ENCODE data around the gene ZNF385D.

ZNF385D gene

DNA sequence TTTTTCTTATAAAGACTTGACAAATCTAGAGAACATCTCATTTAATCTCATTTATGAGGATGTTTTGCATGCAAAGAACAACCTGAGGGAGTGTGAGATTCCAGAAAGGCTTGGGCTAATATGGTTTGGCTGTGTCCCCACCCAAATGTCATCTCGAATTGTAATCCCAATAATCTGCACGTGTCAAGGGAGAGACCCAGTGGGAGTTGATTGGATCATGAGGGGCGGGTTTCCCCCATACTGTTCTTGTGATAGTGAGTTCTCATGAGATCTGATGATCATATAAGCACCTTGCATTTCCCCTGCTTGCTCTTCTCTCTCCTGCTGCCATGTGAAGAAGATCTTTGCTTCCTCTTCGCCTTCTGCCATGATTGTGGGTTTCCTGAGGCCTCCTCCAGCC lies 103.0 kb downstream of the ZNF385D start:
- H3K9me3 ChIP-seq (ENCODE audit: control insufficient read depth in 2 of 2, low read length in 2 of 2) = no peaks in the 10 kb centered on the region
- H3K27me3 ChIP-seq (ENCODE audit: control insufficient read depth in 1 of 2, insufficient read depth in 2 of 2, low read length in 2 of 2) = no peaks in the 10 kb centered on the region
- no peak overlapping the region for H3K27ac ChIP-seq (ENCODE audit: low read length)
- H3K9ac ChIP-seq (ENCODE audit: low read length in 2 of 2) = no peak overlapping the region
- H3K4me1 ChIP-seq (ENCODE audit: control insufficient read depth, insufficient read depth, low read length) = peaks cover 4% of the 10 kb centered on the region
- no peak overlapping the region for H3K4me3 ChIP-seq (ENCODE audit: low read length in 2 of 2)
- no peaks in the 10 kb centered on the region for H3K36me3 ChIP-seq (ENCODE audit: control insufficient read depth in 2 of 2, insufficient read depth in 2 of 2, low read length in 2 of 2)

- Histone ChIP-seq H3K4me3 (ENCODE audit: low read length in 2 of 2) (peak overlapping the region in 1 of 2 donors; percentile 24), H3K9me3 (ENCODE audit: control insufficient read depth in 2 of 2, low read length in 2 of 2) (no peaks in the 10 kb centered on the region), H3K36me3 (ENCODE audit: control insufficient read depth in 2 of 2, insufficient read depth in 2 of 2, low read length in 2 of 2) (no peaks in the 10 kb centered on the region), H3K9ac (ENCODE audit: low read length in 2 of 2) (no peak overlapping the region), H3K27ac (ENCODE audit: low read length) (peak overlapping the region; percentile 50), H3K4me1 (ENCODE audit: control insufficient read depth, insufficient read depth, low read length) (peaks cover 4% of the 10 kb centered on the region), H3K27me3 (ENCODE audit: control insufficient read depth in 1 of 2, insufficient read depth in 2 of 2, low read length in 2 of 2) (no peaks in the 10 kb centered on the region)
Measured at GRCh38 chr3:21645121-21645897, 105.7 kb downstream of the ZNF385D start.

GRCh38 chr3:21644268-21644667 lies 106.7 kb downstream of the ZNF385D start:
- H3K4me1 ChIP-seq (ENCODE audit: control insufficient read depth, insufficient read depth, low read length) = peaks cover 4% of the 10 kb centered on the region
- no peak overlapping the region for H3K4me3 ChIP-seq (ENCODE audit: low read length in 2 of 2)
- no peak overlapping the region for H3K9ac ChIP-seq (ENCODE audit: low read length in 2 of 2)
- no peaks in the 10 kb centered on the region for H3K36me3 ChIP-seq (ENCODE audit: control insufficient read depth in 2 of 2, insufficient read depth in 2 of 2, low read length in 2 of 2)
- H3K27me3 ChIP-seq (ENCODE audit: control insufficient read depth in 1 of 2, insufficient read depth in 2 of 2, low read length in 2 of 2) = no peaks in the 10 kb centered on the region
- no peak overlapping the region for H3K27ac ChIP-seq (ENCODE audit: low read length)
- H3K9me3 ChIP-seq (ENCODE audit: control insufficient read depth in 2 of 2, low read length in 2 of 2) = no peaks in the 10 kb centered on the region

DNA sequence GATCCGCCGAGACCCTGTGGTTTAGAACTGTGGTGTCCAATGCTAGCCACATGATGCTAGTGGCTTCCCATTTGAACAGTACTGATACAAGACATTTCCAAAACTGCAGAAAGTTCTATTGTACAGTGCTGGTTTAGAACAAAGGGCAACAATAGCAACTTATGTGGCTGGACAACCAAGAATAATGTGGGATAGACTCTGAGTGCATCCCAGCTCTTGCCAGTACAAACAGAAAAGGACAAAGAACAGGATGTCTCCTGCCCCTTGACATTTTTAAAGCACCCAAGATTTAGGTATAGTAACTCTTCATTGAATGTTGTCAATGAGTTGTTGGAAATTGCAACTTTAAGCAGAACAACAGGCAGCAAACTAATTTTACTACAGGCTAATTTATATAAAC lies 107.3 kb downstream of the ZNF385D start:
- no peak overlapping the region for H3K9ac ChIP-seq (ENCODE audit: low read length in 2 of 2)
- no peak overlapping the region for H3K27ac ChIP-seq (ENCODE audit: low read length)
- no peaks in the 10 kb centered on the region for H3K9me3 ChIP-seq (ENCODE audit: control insufficient read depth in 2 of 2, low read length in 2 of 2)
- H3K36me3 ChIP-seq (ENCODE audit: control insufficient read depth in 2 of 2, insufficient read depth in 2 of 2, low read length in 2 of 2) = no peaks in the 10 kb centered on the region
- peaks cover 4% of the 10 kb centered on the region for H3K4me1 ChIP-seq (ENCODE audit: control insufficient read depth, insufficient read depth, low read length)
- no peaks in the 10 kb centered on the region for H3K27me3 ChIP-seq (ENCODE audit: control insufficient read depth in 1 of 2, insufficient read depth in 2 of 2, low read length in 2 of 2)
- H3K4me3 ChIP-seq (ENCODE audit: low read length in 2 of 2) = no peak overlapping the region

GRCh38 chr3:21642433-21642832 lies 108.6 kb downstream of the ZNF385D start:
- no peaks in the 10 kb centered on the region for H3K9me3 ChIP-seq (ENCODE audit: control insufficient read depth in 2 of 2, low read length in 2 of 2)
- no peaks in the 10 kb centered on the region for H3K36me3 ChIP-seq (ENCODE audit: control insufficient read depth in 2 of 2, insufficient read depth in 2 of 2, low read length in 2 of 2)
- no peaks in the 10 kb centered on the region for H3K27me3 ChIP-seq (ENCODE audit: control insufficient read depth in 1 of 2, insufficient read depth in 2 of 2, low read length in 2 of 2)
- peaks cover 4% of the 10 kb centered on the region for H3K4me1 ChIP-seq (ENCODE audit: control insufficient read depth, insufficient read depth, low read length)
- H3K27ac ChIP-seq (ENCODE audit: low read length) = no peak overlapping the region
- no peak overlapping the region for H3K4me3 ChIP-seq (ENCODE audit: low read length in 2 of 2)
- no peak overlapping the region for H3K9ac ChIP-seq (ENCODE audit: low read length in 2 of 2)

DNA sequence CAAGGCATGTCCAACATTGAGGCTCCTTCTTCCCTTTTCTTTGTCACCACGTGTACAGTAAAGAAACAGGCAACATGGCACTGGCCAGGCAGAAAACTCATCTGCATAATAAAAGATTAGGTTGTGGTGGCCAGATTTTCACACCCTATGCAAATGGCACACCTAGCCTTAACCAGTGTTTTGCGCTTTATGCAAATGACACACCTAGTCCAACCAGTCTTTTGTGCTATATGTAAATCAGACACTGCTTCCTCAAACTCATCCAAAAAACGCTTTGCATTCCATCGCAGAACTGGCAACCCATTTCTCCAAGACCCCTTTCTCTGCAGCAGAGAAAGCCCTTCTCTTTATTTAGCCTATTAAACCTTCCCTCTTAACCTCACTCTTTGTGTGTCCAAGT lies 109.1 kb downstream of the ZNF385D start:
- Histone ChIP-seq H3K36me3 (ENCODE audit: control insufficient read depth in 2 of 2, insufficient read depth in 2 of 2, low read length in 2 of 2) (no peaks in the 10 kb centered on the region), H3K9ac (ENCODE audit: low read length in 2 of 2) (no peak overlapping the region), H3K27me3 (ENCODE audit: control insufficient read depth in 1 of 2, insufficient read depth in 2 of 2, low read length in 2 of 2) (no peaks in the 10 kb centered on the region), H3K4me3 (ENCODE audit: low read length in 2 of 2) (no peak overlapping the region), H3K9me3 (ENCODE audit: control insufficient read depth in 2 of 2, low read length in 2 of 2) (no peaks in the 10 kb centered on the region), H3K27ac (ENCODE audit: low read length) (no peak overlapping the region), H3K4me1 (ENCODE audit: control insufficient read depth, insufficient read depth, low read length) (peaks cover 4% of the 10 kb centered on the region)

DNA sequence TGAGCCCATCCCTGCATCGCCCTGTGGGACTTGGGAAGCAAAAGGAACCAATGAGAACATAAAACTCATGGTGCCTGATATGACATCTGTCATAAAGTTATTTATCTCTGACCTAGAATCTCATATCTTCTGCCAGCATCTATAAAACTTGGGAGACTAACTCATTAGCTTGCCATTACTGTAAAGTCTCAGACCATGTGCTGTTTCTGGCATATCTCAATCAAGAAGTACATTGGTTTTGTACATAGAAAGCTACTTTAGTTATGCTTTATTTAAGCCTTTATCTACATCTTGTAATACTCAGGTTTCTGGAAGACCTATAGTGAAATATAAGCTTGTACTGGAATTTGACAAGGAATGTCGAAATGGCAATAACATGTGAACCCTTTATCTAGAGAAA lies 112.5 kb downstream of the ZNF385D start:
- Histone ChIP-seq H3K36me3 (ENCODE audit: control insufficient read depth in 2 of 2, insufficient read depth in 2 of 2, low read length in 2 of 2) (no peaks in the 10 kb centered on the region), H3K9ac (ENCODE audit: low read length in 2 of 2) (no peak overlapping the region), H3K9me3 (ENCODE audit: control insufficient read depth in 2 of 2, low read length in 2 of 2) (no peaks in the 10 kb centered on the region), H3K27me3 (ENCODE audit: control insufficient read depth in 1 of 2, insufficient read depth in 2 of 2, low read length in 2 of 2) (no peaks in the 10 kb centered on the region), H3K27ac (ENCODE audit: low read length) (no peak overlapping the region), H3K4me3 (ENCODE audit: low read length in 2 of 2) (no peak overlapping the region), H3K4me1 (ENCODE audit: control insufficient read depth, insufficient read depth, low read length) (no peaks in the 10 kb centered on the region)

GRCh38 chr3:21634112-21634511 lies 116.9 kb downstream of the ZNF385D start:
- Histone ChIP-seq H3K4me3 (ENCODE audit: low read length in 2 of 2) (no peak overlapping the region), H3K27ac (ENCODE audit: low read length) (no peak overlapping the region)

DNA sequence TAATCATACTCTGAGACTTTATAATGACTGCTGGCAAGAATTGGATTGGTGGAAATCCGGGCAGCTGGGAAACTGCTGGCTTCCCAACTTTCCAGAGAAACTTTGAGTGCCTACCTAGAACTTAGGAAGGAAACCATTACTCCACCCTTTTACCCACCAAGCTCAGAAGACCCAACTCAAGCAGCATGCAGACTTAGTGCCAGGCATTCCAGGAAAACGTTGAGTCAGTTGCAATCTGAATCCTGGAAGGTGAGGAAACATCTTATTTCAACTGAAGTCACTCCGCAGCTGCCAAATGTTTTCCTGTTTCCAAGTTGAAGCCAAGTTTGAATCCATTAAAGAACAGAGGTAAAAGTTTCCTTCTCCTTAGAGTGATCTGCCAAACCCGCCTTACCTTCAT lies 126.5 kb downstream of the ZNF385D start:
- Histone ChIP-seq H3K27ac (ENCODE audit: low read length) (no peak overlapping the region), H3K9me3 (ENCODE audit: control insufficient read depth in 2 of 2, low read length in 2 of 2) (no peaks in the 10 kb centered on the region), H3K4me3 (ENCODE audit: low read length in 2 of 2) (no peak overlapping the region)

More at GRCh38 chr3:21634112-21634511, 116.9 kb downstream of the ZNF385D start:
- no peak overlapping the region for H3K9ac ChIP-seq (ENCODE audit: low read length in 2 of 2)
- H3K27me3 ChIP-seq (ENCODE audit: control insufficient read depth in 1 of 2, insufficient read depth in 2 of 2, low read length in 2 of 2) = no peaks in the 10 kb centered on the region
- H3K36me3 ChIP-seq (ENCODE audit: control insufficient read depth in 2 of 2, insufficient read depth in 2 of 2, low read length in 2 of 2) = no peaks in the 10 kb centered on the region
- no peaks in the 10 kb centered on the region for H3K4me1 ChIP-seq (ENCODE audit: control insufficient read depth, insufficient read depth, low read length)
- H3K9me3 ChIP-seq (ENCODE audit: control insufficient read depth in 2 of 2, low read length in 2 of 2) = no peaks in the 10 kb centered on the region

DNA sequence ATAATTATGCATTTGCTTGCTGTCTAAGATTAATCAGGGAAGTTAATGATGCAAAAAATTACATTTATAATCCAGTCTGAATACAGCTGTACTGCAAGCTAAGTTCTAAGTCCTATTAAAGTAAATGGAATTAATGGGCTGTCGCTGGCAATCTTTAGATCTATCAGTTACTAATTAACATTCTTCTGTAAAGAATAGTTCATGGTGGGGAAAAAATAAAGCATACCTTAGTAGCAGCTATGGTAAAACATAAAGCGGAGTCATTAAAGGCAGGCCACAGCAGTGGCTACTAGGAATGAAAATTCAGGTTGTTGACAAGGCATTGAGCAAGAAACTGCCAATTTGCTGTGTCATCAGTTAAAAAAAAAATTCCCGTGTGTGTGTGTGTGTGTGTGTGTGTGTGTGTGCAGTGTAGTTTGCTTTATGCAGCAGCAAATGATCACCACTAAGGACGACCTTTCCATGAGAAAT lies 129.8 kb downstream of the ZNF385D start:
- no peaks in the 10 kb centered on the region for H3K9me3 ChIP-seq (ENCODE audit: control insufficient read depth in 2 of 2, low read length in 2 of 2)
- H3K36me3 ChIP-seq (ENCODE audit: control insufficient read depth in 2 of 2, insufficient read depth in 2 of 2, low read length in 2 of 2) = no peaks in the 10 kb centered on the region
- H3K4me3 ChIP-seq (ENCODE audit: low read length in 2 of 2) = no peak overlapping the region

More for the DNA sequence above, 126.5 kb downstream of the ZNF385D start:
- H3K27me3 ChIP-seq (ENCODE audit: control insufficient read depth in 1 of 2, insufficient read depth in 2 of 2, low read length in 2 of 2) = no peaks in the 10 kb centered on the region
- H3K4me1 ChIP-seq (ENCODE audit: control insufficient read depth, insufficient read depth, low read length) = no peaks in the 10 kb centered on the region
- H3K36me3 ChIP-seq (ENCODE audit: control insufficient read depth in 2 of 2, insufficient read depth in 2 of 2, low read length in 2 of 2) = no peaks in the 10 kb centered on the region
- H3K9ac ChIP-seq (ENCODE audit: low read length in 2 of 2) = no peak overlapping the region

DNA sequence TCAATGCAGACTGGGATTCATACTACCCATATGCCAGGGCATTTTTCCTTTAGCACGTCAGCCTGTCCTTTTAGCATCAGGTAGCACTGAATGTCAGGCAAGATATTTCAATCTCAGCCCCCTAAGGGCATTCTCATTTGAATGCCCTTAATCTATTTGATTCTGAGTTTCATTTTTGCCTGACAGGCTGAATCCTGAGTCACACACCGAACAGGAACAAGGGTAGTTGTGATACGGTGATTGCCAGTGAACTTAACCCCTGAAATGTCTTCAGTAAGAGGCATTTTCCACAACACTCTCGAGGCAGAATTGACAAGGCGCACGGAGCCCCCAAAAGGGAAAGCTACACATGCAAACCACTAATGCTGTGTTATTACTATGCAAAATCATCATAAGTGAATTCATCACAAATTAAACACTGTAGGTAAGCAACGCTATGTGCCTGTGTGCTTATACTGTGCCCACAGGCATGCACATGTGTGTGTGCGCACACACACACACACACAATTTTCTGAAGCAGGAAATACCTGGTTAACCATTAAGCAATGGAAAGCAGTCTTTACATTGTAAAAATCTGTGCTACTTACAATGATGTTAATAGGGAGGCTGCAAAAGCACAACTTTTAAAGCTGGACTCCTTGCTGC lies 130.4 kb downstream of the ZNF385D start:
- Histone ChIP-seq H3K27ac (ENCODE audit: low read length) (no peak overlapping the region), H3K4me3 (ENCODE audit: low read length in 2 of 2) (no peak overlapping the region), H3K36me3 (ENCODE audit: control insufficient read depth in 2 of 2, insufficient read depth in 2 of 2, low read length in 2 of 2) (no peaks in the 10 kb centered on the region), H3K9ac (ENCODE audit: low read length in 2 of 2) (no peak overlapping the region), H3K4me1 (ENCODE audit: control insufficient read depth, insufficient read depth, low read length) (no peaks in the 10 kb centered on the region), H3K27me3 (ENCODE audit: control insufficient read depth in 1 of 2, insufficient read depth in 2 of 2, low read length in 2 of 2) (no peaks in the 10 kb centered on the region), H3K9me3 (ENCODE audit: control insufficient read depth in 2 of 2, low read length in 2 of 2) (no peaks in the 10 kb centered on the region)

More for the DNA sequence above, 129.8 kb downstream of the ZNF385D start:
- no peak overlapping the region for H3K27ac ChIP-seq (ENCODE audit: low read length)
- no peaks in the 10 kb centered on the region for H3K27me3 ChIP-seq (ENCODE audit: control insufficient read depth in 1 of 2, insufficient read depth in 2 of 2, low read length in 2 of 2)
- no peak overlapping the region for H3K9ac ChIP-seq (ENCODE audit: low read length in 2 of 2)
- H3K4me1 ChIP-seq (ENCODE audit: control insufficient read depth, insufficient read depth, low read length) = no peaks in the 10 kb centered on the region

Data from stomach smooth muscle (tissue), 2 donors.